Peyer's patch (tissue), 4 donors: Measurements from ENCODE around the gene TRPM3.

ENCODE experiments used
- POLR2A ChIP-seq, 2 donors: fragments of 450-650 bp; IDR thresholded peaks; one replicate each; pipeline ENCODE4 v1.5.1; 2017; ENCODE audit warnings: antibody characterized with exemption in 2 of 2, mild to moderate bottlenecking in 2 of 2, moderate library complexity in 2 of 2
- TF ChIP-seq, protein P1 (sequence below), 6 experiments: fragments of 450-650 bp in 4 of 6; fragments of 200-600 bp in 2 of 6; sonication (generic) in 1 of 6; IDR thresholded peaks; one replicate each; pipeline ENCODE4 v1.5.1; 2017 to 2019; ENCODE audit warnings: antibody characterized with exemption in 6 of 6, mild to moderate bottlenecking in 3 of 6, moderate library complexity in 1 of 6

GRCh38 chr9:70594386-70594944, 527.0 kb downstream of the TRPM3 start:
- TF ChIP-seq, protein P1, sequence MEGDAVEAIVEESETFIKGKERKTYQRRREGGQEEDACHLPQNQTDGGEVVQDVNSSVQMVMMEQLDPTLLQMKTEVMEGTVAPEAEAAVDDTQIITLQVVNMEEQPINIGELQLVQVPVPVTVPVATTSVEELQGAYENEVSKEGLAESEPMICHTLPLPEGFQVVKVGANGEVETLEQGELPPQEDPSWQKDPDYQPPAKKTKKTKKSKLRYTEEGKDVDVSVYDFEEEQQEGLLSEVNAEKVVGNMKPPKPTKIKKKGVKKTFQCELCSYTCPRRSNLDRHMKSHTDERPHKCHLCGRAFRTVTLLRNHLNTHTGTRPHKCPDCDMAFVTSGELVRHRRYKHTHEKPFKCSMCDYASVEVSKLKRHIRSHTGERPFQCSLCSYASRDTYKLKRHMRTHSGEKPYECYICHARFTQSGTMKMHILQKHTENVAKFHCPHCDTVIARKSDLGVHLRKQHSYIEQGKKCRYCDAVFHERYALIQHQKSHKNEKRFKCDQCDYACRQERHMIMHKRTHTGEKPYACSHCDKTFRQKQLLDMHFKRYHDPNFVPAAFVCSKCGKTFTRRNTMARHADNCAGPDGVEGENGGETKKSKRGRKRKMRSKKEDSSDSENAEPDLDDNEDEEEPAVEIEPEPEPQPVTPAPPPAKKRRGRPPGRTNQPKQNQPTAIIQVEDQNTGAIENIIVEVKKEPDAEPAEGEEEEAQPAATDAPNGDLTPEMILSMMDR (IDR thresholded peaks at IDR 0.05), result no peak
- no peak for TF ChIP-seq POLR2A (IDR thresholded peaks at IDR 0.05)
